ENCODE data around the gene CXCL14.

Gene CXCL14

DNA sequence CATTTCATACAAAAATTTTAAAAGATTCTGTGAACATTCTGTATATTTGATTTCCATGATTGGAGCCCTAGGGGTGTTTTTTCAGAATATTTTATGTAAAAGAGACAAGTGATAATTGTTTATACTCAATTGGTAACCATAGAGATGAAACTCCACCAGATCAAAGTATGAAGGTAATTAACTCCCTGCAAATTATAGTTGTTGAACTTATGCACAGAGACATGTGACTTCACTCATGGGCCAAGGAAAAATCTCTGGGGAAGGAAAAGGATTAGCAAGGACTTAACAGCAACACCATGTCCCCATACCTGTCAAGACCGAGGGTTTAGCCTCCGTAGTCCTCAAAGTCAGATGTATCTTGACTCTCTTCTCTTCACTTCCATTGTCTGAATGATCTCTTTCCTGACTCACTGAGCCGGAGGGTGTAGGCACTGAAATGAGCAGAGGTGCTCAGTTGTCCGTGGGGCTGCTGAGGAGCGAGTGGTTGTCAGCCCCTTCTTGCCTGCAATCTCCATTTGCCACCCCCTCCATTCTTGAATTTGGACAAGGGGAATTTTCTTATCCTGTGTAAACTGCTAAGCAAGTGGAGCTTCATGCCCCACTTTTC lies 17.5 kb upstream of the CXCL14 start:
- DNase-seq = no peak

DNA sequence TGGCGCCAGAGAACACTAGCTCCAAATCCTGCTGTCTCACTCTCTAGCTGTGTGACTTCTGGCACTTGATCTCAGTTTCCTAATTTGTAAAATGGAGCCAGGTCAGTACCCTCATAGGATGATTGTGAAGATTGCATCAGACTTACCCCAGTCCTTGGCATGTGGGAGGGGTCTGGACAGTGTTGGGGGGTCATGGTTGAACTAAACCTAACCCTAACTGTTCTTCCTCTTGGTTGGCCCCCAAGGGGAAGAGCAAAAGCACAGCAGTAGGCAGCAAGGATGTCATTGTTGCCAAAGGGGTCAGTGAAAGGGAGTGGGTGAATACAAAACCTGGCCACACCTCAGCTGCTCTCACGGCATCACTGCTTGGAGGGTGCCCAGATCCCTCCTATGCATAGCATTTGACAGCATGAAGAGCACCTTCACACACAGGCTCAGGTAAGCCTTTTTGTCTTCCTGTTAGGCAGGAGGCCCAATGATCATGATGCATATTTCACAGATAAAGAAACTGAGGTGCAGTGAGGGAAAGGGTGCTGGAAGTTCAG lies 15.7 kb upstream of the CXCL14 start:
- no peak for DNase-seq

DNA sequence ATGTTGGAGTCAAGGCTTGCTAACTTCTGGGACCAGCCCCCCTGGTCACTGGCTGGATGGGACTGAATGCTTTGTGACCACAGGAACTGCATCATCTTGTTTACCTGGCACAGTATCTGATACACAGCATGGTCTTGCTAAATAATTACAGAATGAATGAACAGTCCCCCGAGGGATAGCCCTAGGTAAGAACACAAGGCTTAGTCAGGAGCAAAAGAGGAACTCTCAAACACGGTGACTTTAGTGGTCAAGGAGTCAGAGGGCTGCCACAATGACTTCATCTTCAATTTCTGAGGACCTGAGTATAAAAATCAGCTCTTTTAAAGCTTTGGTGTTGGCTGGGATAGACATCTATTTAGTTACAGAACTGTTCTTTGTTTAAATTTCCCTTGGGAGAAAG lies 15.1 kb upstream of the CXCL14 start:
- DNase-seq = no peak

DNA sequence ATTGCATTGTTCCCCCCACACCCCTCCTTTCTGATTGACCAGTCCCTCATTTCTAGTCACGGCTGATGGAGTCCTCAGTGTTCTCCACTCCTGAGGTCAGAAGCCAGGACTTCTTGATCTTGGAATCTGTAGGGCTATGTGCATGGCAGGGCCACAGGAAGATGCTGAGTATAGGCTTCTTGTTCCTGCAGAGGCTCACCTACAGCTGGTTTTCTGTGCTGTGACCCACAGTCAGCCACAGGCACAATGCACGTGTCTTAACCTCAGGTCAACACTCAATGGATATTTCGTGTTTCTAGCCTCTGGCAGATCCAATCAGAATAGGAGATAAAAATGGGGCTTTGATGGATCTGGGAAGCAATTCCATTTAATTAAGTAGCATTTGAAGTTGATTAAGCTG lies 14.3 kb upstream of the CXCL14 start:
- no peak for DNase-seq

DNA sequence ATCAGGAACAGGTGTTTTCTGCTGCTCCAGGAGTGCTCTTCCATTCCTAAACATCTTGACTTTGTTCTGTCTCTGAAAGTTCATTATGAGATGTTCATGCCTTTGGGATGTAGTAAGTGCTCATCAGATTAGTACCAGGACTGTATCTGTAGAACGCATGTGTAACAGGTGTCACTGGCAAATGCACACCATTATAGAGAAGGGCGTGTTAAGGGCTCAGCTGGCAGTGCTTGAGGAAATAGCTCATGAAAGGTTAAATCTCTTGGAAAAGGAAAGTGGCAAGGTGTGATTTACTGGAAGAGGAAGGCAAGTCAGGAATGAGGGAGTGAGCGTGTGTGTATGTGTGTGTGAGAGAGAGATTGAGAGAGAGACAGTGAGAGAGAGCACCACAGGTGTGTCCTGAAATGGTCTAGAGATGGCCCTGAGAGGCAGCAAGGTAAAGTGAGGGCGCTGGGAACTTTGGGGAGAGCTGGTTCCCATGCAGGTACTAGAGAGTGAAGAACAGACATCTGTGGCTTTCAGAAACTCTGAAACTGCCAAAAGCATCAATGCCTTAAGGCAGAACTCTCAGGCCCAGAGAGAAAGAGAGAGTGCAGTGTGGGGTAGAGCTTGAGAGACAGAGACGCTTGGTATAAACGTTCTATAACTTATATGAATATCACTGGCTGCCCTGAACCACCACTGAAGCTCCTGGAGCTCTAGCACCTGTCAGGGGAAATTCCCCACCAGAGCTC lies 13.7 kb upstream of the CXCL14 start:
- DNase-seq = no peak

DNA sequence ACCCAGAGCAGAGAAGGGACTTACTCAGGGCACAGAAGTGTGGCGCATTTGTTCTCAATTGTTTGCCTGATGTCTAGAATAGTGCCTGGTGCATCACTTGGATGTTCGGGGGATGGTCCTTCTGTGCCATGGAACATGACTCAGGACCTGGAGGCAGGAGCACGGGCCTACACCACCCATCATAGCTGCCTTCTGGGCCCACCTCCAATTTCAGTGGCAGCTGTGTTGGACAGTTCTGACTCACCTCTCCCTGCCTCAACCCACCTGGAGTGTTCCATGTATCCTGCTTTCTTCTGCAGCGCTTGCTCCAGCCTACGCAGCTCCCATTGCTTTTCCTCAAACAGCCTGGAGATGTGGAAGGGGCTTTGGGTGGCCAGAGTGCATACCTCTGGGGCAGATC lies 12.5 kb upstream of the CXCL14 start:
- DNase-seq = no peak

DNA sequence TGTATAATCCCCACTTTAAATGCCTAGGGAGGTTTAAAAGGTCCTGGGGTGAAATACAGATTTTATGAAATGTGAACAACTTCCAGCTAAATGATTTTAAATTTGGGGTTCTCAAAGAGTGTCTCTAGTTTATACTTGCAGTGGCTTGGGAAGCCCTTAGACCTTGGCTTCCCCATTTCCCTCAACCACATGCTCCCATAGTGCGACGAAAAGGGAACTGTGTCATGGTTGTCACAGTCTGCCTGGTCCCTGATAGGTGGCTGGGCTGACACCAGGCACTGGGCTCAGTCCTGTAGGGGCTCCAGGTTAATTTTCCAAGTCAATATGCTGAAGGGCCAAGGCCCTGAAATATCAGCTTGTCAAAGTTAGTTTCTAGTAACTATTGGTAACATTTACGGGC lies 10.4 kb upstream of the CXCL14 start:
- DNase-seq = no peak

DNA sequence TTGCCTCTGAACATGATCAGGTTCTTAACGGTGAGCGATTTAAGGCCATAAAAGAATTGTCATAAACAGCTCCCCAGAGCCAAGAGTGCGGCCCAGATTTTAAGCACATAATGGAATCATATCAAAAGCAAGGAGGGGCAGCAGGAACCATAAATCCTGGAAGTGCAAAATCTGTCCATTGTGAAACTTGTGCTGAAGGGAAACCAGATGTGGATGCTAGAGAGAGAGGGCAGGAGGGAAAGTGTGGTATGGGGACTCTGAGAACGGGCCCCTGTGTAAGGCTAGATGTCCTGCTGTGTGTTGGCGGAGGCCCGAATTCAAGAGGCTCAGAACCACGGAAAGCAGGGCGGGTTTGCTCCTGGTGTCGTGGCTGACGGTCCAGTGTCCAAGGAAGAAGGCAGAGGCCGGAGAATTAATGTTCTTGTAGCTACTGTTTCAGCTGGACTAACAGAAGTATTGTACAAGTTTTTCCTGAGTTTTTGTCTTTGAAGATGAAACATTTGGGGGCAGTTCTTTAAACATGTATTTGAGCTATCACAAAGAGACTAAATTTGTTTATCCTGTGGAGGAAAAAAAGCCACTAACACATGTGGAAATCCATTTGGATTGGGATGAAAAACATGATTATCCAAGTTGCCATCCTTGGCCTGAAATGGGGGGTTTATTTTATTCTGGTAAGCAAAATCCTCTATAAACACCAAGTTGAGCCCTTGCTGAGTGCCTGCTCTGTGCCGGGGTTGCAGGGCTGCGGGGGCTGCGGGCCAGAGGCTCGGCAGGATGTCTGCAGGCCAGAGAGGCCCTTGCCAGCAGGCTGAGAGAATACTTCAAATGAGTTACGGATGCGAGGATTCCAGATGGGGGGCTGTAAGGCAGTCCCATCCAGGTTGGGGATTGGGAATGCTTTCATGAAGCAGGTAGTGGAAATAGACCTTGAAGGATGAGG lies 9.2 kb upstream of the CXCL14 start:
- no peak for DNase-seq

DNA sequence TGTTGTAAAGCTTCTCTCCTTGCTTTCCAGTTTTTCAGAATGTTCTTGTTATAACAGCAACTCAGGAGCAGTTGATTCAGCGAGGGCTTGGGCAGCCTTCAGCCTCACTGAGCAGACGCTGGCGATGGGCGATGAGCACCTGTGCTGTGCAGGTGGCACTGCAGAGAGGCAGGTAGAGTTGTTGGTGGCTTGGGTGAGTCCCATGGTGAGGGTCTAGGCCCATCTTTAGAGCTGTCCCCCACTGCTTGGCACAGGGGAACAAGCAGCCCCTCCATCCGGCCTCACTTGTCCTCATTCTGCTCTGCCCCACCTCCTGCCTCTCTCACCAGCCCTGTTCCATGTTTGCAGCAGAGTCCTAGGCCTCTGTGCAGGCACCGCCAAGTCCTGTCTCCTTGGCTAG lies 6.1 kb upstream of the CXCL14 start:
- no peak for DNase-seq

DNA sequence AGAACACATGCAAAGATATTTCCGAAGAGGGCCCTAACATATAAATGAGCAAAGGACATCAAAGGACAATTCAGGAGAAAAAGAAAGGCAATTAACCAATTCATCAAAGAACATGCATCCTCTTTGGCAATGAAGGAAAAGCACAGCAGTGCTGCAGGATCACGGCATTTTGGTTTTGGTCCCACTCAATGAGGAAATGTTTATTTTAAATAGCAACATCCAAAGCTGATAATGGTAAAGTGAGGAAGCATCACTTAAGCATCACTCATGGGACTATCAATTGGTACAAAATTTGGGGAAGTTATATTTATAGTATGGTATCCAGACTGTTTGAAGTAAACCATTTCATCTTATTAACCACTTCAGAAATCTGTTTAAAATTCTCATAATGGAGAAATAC lies 5.5 kb upstream of the CXCL14 start:
- no peak for DNase-seq

DNA sequence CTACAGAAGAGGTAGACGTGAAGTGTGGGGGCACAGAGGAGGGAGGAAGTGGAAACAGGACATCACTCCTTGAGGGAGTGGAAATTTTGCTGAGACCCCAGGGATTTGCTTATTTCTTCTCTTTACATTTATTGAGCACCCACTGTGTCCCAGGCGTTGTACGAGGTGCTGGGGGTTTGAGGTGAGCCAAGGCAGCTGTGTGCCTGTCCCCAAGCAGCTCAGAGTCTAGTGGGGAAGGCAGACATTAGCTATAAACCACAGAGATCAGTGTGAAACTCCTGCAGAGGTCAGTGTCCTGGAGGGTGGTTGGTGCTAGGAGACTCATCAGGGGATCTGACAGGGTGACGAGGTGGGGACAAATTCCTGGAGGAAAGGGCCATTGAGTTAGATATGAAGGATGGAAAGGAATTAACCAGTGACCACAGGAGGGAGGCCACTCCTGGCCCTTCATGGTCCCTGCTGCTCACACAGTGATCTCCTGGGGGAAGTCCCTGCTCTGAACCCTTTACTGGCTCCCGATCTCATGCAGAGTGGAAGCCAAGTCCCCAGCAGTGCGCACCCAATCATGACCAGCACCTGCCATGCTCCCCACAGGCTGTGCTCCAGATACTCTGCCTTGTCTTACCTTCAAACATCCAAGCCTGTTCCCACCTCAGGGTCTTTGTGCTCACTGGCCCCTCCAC lies 3.4 kb upstream of the CXCL14 start:
- DNase-seq = no peak

DNA sequence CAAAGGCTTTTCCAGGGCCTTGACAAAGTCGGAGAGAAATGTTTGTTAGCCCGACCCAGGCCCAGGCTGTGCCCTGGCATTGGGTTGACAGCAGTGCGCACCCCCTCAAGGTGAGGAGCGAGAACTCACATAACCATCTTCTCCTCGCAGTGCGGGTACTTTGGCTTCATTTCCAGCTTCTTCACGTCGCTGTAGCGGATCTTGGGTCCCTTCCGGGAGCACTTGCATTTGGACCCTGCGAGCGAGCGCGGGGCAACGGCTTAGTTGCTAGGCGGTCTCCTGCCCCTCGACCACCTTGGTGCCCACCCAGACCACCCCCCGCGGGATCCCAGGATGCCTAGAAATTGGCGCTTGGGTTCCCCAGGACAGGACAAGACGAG lies 496 bp downstream of the CXCL14 start:
- no peak for DNase-seq

DNA sequence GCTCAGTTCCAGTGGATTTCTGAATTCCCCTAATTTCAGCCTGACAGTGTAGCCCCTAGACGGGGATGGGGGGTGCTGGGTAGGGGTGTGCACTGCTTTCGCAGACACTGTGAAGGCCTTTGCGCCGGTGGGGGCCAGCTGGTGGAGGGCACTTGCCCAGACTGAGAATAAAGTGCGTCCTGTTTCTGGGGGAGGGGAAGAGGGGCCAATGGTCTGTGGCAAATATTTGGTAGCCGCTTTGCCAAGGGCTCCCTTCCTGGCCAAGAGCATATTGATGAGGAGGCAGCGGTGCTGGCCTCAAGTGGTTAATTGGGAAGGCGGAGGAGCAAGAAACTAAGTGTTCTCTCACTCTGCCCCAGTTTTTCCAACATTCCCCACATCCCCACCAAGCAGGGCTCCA lies 1.4 kb downstream of the CXCL14 start:
- no peak for DNase-seq

DNA sequence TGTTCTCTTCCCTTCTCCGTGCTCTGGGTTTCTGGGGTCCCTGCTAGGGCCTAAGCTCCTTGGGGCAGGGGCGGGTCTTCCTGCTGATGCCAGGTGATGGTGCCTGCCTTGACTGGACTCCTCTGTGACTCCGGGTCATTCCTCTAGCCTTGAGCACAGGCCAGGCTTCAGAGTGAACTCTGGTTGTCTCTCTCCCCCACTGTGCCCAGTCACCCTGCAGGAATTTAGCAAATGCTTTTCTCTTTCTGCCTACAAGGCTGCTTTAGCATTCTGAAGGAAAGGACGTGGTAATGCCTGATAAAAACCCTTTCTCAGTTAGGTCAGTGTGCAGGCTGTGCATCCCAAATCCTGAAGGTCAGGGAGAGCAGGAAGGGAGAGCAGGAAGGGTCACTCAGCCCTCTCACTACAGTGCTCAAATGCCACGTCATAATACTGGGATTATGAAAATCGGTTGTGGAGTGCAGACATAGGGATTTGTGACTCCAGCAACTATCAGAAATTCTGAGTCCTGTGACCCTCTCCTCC lies 2.7 kb downstream of the CXCL14 start:
- no peak for DNase-seq

DNA sequence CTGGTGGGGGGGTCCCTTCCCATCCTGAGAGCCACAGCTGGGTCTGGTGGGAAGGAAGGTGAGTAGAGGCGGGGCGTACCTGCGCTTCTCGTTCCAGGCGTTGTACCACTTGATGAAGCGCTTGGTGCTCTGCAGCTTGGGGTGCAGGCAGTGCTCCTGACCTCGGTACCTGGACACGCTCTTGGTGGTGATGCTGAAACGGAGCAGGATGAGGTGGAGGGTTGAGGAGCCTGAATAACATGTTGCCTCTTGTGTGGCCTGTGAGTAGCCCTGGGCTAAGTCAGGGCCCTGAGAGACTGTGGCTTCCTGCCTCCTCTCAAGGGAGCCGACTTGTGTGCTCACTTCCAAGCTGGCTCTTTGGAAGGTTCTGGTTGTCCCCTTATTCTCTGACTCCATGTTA lies 4.3 kb downstream of the CXCL14 start:
- no peak for DNase-seq

DNA sequence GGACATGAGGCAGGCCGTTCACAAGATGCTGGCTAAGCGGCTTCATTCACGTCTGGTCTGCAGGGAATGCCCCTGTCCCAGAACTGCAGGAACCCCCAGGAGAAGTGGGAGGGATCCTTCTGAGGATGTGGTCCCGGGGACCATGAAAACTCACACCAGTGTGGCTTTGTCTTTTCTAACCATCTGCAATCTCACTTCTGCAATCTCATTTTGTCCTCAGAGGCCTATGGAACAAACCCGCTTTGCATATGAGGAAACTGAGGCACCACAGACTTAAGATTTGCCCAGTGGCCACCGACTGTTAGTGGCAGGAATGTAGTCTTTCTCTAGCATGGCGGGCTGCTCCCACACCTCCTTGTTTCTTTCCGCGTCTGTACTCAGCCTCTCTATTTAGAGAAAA lies 6.9 kb downstream of the CXCL14 start:
- DNase-seq = no peak

DNA sequence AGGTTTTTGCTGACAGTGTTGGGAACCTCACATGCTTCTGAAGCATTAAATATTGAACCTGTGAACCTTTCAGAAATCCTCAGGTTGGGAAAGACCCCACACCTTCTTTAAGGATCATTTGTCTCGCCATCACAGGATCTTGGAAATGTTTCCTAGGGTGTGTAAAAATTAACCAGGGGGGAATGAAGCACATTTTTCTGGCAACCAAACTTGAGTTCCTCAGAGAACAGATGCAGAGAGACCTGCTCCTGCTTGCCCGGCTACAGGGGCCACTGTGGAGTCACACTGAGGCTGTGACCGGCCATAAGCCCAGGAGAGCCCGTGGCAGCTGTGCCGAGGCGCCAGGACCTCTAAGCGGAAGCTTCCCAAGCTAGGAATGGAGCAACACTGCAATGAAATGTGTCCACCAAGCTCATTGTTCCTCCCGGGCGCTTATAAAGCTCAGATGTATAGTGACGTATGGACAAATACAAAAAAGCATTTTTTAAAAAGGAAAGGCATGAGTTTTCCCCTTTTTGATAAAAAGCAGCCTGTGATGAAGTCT lies 7.7 kb downstream of the CXCL14 start:
- no peak for DNase-seq

DNA sequence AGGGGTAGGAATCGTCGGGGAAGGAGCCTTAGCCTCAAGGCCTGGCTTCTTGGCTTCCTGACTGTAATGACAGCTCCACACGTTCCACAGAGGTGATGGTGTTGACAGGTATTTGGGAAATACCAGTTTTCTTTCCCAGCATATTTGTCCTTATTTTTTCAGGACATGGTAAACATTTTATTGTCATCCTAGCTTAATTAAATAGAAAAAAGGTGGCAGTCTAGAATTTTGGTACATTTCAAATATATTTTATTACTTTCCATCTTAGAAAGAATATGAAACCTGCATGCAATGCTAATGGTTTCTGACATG lies 8.4 kb downstream of the CXCL14 start:
- DNase-seq = no peak

DNA sequence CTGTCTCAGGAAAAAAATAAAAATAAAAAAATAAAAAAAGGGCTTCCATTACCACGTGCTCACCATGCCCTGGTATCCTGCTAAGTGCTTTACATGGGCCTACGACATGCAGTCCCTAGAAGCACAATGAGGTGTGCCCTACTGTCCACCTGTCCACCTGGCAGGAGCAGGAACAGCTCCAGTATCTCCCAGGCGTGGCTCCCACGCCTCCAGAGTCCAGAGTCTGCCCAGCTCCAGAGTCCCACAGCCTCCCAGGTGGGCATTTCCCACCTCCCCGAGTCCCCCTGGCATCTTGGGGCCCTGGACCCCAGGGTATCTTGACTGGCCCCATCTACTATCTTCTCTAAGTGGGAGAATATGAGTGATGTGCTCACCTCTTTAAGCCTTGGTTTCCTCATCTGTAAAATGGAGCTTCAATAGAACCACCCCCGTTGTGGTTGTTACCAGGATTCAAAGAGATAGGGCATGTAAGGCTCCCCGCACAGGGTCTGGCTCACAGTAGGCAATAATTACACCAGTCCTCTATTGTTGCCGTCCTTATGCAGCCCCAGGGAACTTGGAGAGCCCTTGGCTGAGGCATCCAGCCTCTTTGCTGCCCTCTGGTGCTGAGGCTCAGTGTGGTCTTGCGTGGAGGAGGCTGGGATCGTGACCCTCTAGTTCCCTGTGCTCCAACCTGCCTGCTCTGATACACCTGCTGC lies 8.9 kb downstream of the CXCL14 start:
- no peak for DNase-seq

DNA sequence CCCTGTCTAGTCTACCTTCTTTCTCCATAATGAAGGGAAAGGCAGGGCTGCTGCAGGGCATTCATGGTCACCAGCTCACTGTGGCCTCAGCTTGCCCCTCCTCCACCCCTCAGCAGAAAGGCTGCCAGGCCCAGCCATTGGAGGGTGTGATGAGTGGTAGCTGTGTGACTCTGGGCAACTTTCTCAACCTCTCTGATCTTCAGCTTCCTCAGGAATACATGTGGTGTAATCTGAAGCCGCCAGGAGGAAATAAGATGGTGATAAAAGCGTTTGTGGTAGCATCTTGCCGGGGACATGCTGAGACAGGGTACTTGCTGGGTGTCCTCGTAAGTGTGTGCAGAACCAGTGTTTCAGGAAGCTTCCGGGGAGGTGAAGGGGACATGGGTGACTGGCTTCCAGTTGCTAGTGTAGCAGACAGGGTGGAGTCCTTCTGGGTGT lies 9.8 kb downstream of the CXCL14 start:
- no peak for DNase-seq

DNA sequence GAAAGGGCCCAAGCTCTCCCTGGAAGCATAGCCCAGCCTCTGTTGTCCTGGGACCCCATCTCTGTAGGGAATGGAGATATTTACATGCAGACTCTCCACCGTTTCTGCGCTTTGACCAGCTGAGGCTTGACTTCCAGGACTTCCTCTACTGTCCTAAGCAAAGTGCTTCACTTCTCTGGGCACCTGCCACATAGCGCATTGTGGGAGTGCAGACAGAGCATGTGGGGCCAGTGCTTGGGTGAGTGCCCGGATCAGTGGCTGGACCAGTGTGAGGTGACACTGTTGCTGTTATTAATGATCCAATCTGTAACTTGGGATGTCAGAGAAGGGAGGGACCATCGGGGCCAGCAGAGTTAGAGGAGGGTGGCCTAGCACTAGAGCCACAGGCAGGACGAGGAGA lies 10.5 kb downstream of the CXCL14 start:
- DNase-seq = no peak

DNA sequence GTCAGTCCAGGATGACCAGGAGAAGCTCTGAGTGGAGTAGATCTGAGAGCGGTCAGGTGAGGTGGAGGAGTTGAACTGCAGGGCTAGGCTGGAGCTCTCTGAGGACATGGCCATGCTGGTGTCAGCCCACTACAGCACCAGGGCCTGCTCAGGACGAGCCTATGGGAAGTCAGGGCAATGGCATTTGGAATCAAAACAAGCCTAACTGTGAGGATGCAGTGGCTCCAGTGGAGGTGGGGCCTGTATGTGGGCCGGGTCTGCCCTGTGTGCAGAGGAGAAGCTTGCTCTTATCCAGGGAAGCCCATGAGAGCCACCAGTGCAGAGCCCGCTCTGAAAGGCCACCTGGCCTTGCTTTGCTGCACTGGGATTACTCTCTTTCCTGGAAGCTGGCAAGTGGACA lies 11.1 kb downstream of the CXCL14 start:
- no peak for DNase-seq

Data from cerebellar nuclear complex (tissue), 1 donor.